ENCODE results near the gene ELFN2. TPM values are rescaled to one million over a fixed set of nuclear protein-coding genes. Genes with fewer than 3 reads are reported as not detected.

ELFN2 gene, protein sequence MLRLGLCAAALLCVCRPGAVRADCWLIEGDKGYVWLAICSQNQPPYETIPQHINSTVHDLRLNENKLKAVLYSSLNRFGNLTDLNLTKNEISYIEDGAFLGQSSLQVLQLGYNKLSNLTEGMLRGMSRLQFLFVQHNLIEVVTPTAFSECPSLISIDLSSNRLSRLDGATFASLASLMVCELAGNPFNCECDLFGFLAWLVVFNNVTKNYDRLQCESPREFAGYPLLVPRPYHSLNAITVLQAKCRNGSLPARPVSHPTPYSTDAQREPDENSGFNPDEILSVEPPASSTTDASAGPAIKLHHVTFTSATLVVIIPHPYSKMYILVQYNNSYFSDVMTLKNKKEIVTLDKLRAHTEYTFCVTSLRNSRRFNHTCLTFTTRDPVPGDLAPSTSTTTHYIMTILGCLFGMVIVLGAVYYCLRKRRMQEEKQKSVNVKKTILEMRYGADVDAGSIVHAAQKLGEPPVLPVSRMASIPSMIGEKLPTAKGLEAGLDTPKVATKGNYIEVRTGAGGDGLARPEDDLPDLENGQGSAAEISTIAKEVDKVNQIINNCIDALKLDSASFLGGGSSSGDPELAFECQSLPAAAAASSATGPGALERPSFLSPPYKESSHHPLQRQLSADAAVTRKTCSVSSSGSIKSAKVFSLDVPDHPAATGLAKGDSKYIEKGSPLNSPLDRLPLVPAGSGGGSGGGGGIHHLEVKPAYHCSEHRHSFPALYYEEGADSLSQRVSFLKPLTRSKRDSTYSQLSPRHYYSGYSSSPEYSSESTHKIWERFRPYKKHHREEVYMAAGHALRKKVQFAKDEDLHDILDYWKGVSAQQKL
- total RNA-seq (2022), result 4.0 and 4.6 TPM in 2 replicates
- percentile 43 among the genes with signal in this experiment for Bru-seq, nascent RNA
- percentile 43 among the genes with signal in this experiment for BruChase-seq, experiment 1, labeled RNA remaining after a 2-hour chase
- percentile 50 among the genes with signal in this experiment for BruChase-seq, experiment 2, labeled RNA remaining after a 6-hour chase
- long read RNA-seq, partial matches to known transcripts, result 0 of 3 reads
- long read RNA-seq, other reads (novel, unspliced or antisense), result 3 of 3 reads

DNA sequence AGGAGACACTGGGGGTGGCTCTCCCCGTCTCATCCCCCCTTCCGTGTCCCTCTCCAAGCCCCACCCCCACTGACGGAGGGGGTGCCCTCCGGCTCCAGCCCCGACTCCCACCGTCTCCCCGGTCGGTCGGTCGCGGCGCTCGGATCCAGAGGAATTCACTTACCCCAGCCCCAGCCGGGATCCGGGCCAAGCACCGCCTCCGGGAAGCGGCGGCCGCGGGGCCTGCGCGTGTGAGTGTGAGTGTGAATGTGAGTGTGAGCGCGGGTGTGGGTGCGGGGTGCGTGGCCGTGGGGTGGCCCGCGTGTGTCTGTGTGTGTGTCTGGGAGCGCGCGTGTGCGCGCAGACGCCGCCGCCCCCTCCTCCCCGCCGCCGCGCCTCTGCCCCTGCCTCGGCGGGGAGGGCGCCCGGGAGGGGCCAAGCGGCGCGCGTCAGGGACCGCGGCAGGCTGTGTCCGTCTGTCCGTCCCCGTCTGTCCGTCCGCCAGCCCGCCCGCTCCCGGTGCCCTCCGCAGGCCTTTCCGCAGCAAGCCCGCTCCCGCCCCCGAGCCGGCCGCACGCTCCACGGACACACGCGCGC, at the start of gene ELFN2:
TSS of gene ELFN2 (minus strand) at position 345 of the 576 bp plus-strand sequence. CDS start 51,945 bp downstream, outside the sequence.
- H3K36me3 ChIP-seq (ENCODE audit: control insufficient read depth, insufficient read depth, low read length), result no peaks in the 10 kb centered on the region
- peak within 1 kb of the TSS; percentile 61 for H3K4me3 ChIP-seq (ENCODE audit: low read depth, low read length)
- BruUV-seq (replicated peaks), result no TSS peak
- ChIA-PET CTCF (no interaction called here), POLR2A (no interaction called here)
- H3K9me3 ChIP-seq, result no peaks in the 10 kb centered on the region
- peak in 1 of 2 experiments; percentile 35 for DNase-seq
- TF ChIP-seq, protein P1, sequence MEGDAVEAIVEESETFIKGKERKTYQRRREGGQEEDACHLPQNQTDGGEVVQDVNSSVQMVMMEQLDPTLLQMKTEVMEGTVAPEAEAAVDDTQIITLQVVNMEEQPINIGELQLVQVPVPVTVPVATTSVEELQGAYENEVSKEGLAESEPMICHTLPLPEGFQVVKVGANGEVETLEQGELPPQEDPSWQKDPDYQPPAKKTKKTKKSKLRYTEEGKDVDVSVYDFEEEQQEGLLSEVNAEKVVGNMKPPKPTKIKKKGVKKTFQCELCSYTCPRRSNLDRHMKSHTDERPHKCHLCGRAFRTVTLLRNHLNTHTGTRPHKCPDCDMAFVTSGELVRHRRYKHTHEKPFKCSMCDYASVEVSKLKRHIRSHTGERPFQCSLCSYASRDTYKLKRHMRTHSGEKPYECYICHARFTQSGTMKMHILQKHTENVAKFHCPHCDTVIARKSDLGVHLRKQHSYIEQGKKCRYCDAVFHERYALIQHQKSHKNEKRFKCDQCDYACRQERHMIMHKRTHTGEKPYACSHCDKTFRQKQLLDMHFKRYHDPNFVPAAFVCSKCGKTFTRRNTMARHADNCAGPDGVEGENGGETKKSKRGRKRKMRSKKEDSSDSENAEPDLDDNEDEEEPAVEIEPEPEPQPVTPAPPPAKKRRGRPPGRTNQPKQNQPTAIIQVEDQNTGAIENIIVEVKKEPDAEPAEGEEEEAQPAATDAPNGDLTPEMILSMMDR (IDR thresholded peaks at IDR 0.05; ENCODE audit: insufficient read depth in 1 of 2, low read depth in 1 of 2, low read length in 1 of 2, severe bottlenecking in 1 of 2, unreplicated experiment in 1 of 2), result no peak
- H3K4me1 ChIP-seq, result peaks cover 16% of the 10 kb centered on the region
- no peaks in the 10 kb centered on the region for H3K27me3 Mint-ChIP-seq (ENCODE audit: insufficient read depth, unreplicated experiment)
- H3K9me3 Mint-ChIP-seq (ENCODE audit: unreplicated experiment), result no peaks in the 10 kb centered on the region
- H3K4me1 Mint-ChIP-seq (ENCODE audit: low read depth, unreplicated experiment), result peaks cover 25% of the 10 kb centered on the region
- peak within 1 kb of the TSS; percentile 82 for H3K4me3 Mint-ChIP-seq (ENCODE audit: unreplicated experiment)
- intact Hi-C loops (cut with micrococcal nuclease; ENCODE audit: unreplicated experiment), result no loop called here
- peaks cover 9% of the 10 kb centered on the region for H3K36me3 Mint-ChIP-seq (ENCODE audit: insufficient read depth, unreplicated experiment)
- H3K27ac Mint-ChIP-seq (ENCODE audit: unreplicated experiment), result no peak within 1 kb of the TSS
- H3K27me3 ChIP-seq (replicated peaks; ENCODE audit: control insufficient read depth, insufficient read depth, low read length), result no peaks in the 10 kb centered on the region

DNA sequence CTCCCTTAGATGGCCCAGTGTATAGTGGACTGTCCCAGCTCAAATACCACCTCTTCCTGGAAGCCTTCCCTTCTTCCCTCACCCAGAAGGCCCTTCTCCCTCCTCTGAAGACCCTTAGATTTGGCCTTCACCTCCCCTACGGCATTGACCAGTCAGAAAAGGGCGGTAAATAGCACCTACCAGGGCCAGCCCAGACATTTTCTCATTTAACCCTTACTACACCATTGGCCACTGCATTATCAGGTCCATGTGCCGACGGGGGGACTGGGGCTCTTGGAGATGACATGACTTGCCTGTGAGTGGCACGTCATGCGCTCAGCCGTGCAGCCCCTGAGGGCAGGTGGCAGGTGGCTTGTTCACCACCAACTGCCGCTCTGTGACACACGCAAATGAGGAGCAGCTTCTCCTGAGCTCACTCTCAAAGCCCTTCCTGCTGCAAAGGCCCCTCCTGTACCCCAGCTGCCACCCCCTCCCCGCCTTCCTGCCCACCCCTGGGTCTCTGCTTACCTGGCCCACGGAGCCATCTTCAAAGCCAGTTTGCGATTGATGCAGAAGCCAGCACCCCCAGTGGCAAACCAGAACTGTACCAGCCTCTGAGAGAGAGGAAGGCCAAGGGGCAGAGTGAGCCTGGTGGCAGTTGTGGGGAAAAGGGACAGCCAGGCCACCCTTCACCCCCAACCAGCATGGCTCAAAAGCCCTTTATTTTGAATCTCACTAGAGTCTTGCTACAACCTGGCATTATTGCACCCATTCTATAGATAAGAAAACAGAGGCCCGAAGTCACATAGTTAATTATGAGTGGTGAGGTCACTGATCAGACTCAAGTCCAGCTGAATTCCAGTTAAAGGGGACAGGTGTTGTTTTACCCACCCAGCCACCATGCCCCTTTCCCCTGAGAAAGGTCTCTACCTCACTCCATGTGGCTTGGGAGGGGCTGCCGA, 49.4 kb upstream of the ELFN2 start:
- no peaks in the 10 kb centered on the region for H3K9me3 ChIP-seq
- Mint-ChIP-seq H3K27ac (ENCODE audit: unreplicated experiment) (no peak overlapping the region), H3K4me1 (ENCODE audit: low read depth, unreplicated experiment) (no peaks in the 10 kb centered on the region), H3K4me3 (ENCODE audit: unreplicated experiment) (no peak overlapping the region), H3K27me3 (ENCODE audit: insufficient read depth, unreplicated experiment) (no peaks in the 10 kb centered on the region), H3K36me3 (ENCODE audit: insufficient read depth, unreplicated experiment) (peaks cover 4% of the 10 kb centered on the region), H3K9me3 (ENCODE audit: unreplicated experiment) (no peaks in the 10 kb centered on the region)
- intact Hi-C loops (cut with micrococcal nuclease; ENCODE audit: unreplicated experiment), result no loop called here
- no peaks in the 10 kb centered on the region for H3K36me3 ChIP-seq (ENCODE audit: control insufficient read depth, insufficient read depth, low read length)
- BruUV-seq (replicated peaks), result no TSS peak
- no peaks in the 10 kb centered on the region for H3K4me1 ChIP-seq
- TF ChIP-seq, protein P1 (IDR thresholded peaks at IDR 0.05; ENCODE audit: insufficient read depth in 1 of 2, low read depth in 1 of 2, low read length in 1 of 2, severe bottlenecking in 1 of 2, unreplicated experiment in 1 of 2), result no peak
- CTCF ChIA-PET, result no interaction called here
- no peak overlapping the region for H3K4me3 ChIP-seq (ENCODE audit: low read depth, low read length)
- H3K27me3 ChIP-seq (replicated peaks; ENCODE audit: control insufficient read depth, insufficient read depth, low read length), result no peaks in the 10 kb centered on the region
- POLR2A ChIA-PET, result no interaction called here
- DNase-seq, result no peak

Data from Caco-2 (cell line).